Measurements from ENCODE around the gene WNT9A.
"Not testable (repeated sequence)": the region's sequence is repeated elsewhere in the genome, so short reads cannot be mapped to it uniquely, and the experiment has no call there.

WNT9A gene

GRCh38 chr1:227910511-227911153 lies 37.1 kb downstream of the WNT9A start:
- no peak for DNase-seq

- not testable (repeated sequence) for DNase-seq
Measured at GRCh38 chr1:227909923-227910328, 37.8 kb downstream of the WNT9A start.

- DNase-seq, result no peak
Measured at GRCh38 chr1:227909188-227909587, 38.5 kb downstream of the WNT9A start.

- DNase-seq, result no peak
Measured at GRCh38 chr1:227908359-227908758, 39.4 kb downstream of the WNT9A start.

GRCh38 chr1:227907439-227908015 lies 40.2 kb downstream of the WNT9A start:
- DNase-seq, result no peak

- no peak for DNase-seq
Measured at GRCh38 chr1:227906550-227907071, 41.1 kb downstream of the WNT9A start.

GRCh38 chr1:227905573-227906487 lies 41.9 kb downstream of the WNT9A start:
- no peak for DNase-seq

- no peak for DNase-seq
Measured at GRCh38 chr1:227904541-227905335, 43.0 kb downstream of the WNT9A start.

- no peak for DNase-seq
Measured at GRCh38 chr1:227903614-227904501, 43.9 kb downstream of the WNT9A start.

- DNase-seq, result no peak
Measured at GRCh38 chr1:227903061-227903521, 44.6 kb downstream of the WNT9A start.

- DNase-seq, result no peak
Measured at GRCh38 chr1:227902641-227902990, 45.1 kb downstream of the WNT9A start.

- DNase-seq, result peak; percentile 68
Measured at GRCh38 chr1:227901906-227902640, 45.7 kb downstream of the WNT9A start.

- no peak for DNase-seq
Measured at GRCh38 chr1:227901239-227901905, 46.4 kb downstream of the WNT9A start.

GRCh38 chr1:227900571-227901051 lies 47.1 kb downstream of the WNT9A start:
- DNase-seq, result no peak

GRCh38 chr1:227899820-227900449 lies 47.8 kb downstream of the WNT9A start:
- no peak for DNase-seq

GRCh38 chr1:227899141-227899819 lies 48.5 kb downstream of the WNT9A start:
- DNase-seq, result no peak

- DNase-seq, result no peak
Measured at GRCh38 chr1:227898502-227899140, 49.1 kb downstream of the WNT9A start.

- DNase-seq, result no peak
Measured at GRCh38 chr1:227897704-227898438, 49.9 kb downstream of the WNT9A start.
